Inflammatory macrophage (primary cell): ENCODE data around the gene RPS21.
"Not testable (repeated sequence)": the region's sequence is repeated elsewhere in the genome, so short reads cannot be mapped to it uniquely, and the experiment has no call there.

Experiments used
- DNase-seq, 2 donors: peaks; one replicate each; pipeline ENCODE4 v3.0.0-alpha.2; 2020 to 2022

Gene RPS21

DNA sequence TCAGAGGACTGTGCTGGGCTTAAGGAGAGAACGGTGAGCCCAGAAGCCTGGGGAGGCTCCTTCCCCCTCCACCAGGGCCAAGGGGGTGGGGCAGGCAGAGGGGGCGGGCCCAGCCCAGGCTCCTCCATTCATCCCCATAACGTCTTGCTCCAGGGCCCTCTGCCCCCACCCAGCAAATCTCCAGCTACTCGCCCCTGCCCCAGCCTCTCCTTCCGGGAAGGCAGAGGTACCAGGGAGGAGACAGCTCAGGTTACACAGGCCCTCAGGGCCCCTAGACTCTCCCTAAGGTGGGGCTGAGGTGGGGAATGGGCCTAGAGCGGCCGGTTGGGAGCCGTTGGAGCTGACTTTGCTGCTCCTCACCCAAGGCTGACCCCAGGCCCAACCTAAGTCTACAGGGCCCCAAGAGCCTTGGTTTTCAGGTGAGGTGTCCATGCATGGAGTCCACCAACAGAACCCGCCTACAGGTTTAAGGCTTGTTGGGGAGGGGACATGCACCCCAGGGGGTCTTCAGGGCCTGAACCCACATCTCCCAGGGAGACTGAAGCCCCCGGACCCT lies 21.0 kb upstream of the RPS21 start:
- no peak for DNase-seq

DNA sequence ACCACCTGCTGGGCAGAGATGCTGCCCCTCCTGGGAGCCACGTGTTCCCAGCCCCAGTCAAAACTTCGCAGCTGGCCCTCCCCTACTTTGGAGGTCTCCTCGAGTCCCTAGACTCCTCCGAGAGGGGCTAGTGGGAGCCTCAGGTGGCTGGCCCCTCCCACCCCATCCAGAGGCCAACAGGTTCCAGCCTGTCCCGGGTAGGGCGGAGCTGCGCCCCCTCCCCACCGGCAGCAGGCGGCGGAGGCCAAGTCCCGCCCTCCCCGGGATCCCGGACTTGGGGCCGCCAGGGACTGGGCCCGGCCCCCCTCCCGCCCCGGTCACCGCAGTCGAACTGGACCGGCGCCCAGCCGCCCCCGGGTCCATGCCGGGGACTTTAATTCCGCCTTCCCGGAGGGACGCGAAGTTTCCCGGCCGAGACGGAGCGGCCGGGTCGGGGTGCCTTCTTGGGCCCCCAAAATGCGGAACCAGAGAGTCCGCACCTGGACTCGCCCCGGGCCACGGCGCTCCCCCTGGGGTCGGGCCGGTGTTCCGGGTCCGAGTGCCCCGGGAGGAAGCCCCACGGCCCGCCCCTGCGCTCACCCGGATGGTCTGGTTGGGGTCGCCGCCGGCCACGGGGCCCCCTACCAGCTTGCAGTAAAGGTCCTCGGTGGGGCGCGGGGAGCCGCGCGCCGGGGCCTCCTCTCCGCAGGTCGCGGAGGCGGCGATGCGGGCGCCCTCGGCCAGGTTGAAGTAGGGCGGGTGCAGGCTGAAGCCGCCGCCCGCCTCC lies 20.4 kb upstream of the RPS21 start:
- no peak for DNase-seq

DNA sequence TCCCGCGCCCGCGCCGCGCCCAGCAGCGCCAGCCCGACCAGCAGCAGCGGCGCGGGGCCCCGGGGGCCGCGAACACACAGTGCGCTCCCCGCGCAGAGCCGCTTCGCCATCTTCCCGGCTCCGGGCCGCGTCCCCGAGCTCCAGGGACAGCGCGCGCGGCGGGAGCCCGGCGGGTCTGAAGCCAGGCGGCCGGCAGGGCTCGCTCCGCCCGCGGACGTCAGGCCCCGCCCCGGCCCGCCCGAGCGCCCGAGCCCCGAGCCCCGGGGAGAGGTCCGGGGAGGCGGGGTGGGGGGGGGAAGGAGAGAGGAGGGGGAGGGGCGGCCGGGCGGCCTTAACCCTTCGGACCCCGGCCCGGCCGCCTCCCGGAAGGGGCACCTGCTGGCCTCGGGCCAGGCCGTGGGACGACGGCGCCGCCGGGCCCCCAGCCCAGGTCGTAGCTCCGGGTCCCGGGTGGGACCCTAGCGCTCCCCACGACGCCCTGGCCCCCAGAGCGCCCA lies 19.7 kb upstream of the RPS21 start, which contains the start of gene LAMA5:
Gene LAMA5 (minus strand): TSS at position 177 of the 497 bp plus-strand sequence. CDS start 67 bp downstream, at position 110.
- DNase-seq: peak; percentile 7 to 44

DNA sequence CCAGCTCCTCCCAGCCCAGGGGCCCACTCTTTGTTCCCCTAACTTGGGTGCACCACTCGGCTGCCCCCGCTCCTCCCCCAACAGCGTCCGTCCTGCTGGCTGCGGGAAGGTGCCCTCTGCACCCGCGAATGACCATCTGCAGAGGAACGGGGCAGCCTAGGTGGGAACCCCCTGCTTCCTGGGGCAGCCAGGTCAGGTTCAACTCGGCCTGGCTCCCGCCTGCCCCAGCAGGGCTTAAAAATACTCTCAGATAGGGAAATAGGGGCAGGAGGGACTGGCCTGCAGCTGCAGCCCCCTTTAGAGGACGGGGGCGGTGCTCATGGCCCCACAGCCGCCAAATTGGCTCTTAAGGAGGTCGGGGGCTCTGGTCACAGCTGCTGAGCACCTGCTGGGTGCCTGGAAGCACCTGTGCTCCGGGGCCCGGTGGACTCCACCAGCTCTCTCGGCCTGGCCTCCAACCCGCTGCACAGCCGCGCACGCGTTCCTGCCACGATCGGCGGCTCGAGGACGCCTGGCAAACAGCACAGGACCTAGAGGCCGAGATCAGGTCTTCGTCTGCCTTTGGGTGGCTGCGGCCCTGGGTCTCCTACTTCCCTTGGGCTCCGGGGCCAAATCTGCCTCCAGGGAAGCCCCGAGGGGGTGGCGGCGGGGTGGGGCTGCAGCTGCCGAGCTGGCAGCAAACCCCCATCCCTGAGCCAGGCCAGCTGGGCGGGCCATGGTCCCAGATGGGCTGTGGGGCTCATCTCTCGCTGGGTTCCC lies 19.1 kb upstream of the RPS21 start:
- no peak for DNase-seq

DNA sequence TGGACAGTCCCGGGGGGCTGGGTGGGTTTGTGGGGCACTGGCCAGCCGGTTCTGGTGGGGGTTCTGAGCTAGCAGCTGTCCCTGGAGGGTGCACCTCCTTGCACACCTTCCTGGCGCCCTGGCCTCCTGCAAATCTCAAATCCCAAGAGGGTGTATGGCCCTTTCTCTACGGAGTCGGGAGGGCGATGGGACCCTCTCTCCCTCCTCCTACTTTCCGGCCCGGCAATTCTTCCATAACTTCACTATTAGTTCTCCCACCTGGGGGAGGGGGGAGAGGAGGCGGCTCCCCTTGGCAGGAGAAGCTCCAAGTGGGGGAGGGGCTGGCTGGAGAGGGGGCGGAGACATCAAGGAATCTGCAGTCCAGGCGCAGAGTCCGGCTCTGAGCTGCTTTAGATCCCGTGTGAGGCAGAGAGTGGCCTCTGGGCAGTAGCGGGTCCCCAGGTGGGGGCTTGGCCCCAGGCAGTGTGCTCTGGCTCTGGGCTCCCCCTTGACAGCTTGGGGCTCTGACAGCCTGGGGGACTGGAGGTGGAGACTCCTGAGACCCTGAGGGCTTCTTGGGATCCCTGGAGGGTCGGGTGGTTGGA lies 18.4 kb upstream of the RPS21 start:
- DNase-seq: no peak

DNA sequence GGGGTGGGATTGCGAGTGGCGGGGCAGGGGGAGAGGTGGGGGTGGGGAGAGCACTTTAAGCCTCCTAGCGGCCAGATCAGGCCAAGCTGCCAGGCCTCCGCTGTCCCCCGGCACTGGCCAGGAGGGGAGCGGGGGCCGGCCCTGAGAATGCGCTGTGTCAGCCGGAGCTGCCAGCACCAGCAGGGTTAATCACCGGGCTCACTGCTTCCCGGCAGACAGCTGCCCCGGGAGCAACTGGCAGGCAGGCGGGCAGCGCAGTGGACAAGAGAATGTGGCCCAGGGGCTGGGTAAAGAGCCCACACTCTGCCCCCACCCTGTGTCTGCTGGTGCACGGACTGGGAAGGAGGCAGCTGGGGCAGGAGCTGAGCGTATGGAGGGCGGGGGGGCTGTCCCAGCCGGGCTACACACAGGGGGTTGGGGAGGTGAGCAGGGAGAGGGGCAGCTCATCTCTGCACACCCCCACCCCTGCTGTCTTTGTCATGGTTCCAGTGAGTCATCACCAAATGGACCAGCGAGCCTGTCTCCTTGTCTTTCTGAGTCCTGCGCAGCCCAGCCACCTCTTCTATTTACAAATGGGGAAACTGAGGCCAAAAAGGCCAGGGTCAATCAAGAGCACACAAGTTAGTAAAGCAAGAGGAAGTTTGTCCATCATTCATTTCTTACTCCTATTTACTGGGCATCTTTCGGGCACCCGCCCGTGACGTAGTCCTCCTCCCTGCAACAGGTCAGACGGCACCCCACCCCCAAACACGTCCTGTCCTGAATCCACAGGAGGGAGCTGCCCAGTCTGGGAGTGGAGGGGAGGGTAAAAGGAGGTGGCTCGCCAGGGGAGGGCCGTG lies 17.7 kb upstream of the RPS21 start:
- peak in 1 of 2 donors; percentile 8 for DNase-seq

DNA sequence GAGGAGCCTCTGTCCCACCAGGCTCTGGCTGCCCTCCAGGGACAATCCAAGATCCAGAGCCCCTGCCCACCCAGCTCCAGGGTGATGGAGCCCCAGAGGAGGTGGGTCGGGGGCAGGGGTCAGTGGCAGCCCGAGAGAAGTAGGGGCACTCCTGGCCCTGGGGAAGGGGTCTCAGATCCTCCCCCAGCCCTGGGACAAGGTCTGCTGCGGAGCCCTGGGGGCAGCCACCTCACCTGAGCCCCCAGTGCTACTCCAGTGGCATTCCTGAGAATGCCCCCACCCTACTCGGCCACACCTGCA lies 17.1 kb upstream of the RPS21 start:
- DNase-seq: no peak

DNA sequence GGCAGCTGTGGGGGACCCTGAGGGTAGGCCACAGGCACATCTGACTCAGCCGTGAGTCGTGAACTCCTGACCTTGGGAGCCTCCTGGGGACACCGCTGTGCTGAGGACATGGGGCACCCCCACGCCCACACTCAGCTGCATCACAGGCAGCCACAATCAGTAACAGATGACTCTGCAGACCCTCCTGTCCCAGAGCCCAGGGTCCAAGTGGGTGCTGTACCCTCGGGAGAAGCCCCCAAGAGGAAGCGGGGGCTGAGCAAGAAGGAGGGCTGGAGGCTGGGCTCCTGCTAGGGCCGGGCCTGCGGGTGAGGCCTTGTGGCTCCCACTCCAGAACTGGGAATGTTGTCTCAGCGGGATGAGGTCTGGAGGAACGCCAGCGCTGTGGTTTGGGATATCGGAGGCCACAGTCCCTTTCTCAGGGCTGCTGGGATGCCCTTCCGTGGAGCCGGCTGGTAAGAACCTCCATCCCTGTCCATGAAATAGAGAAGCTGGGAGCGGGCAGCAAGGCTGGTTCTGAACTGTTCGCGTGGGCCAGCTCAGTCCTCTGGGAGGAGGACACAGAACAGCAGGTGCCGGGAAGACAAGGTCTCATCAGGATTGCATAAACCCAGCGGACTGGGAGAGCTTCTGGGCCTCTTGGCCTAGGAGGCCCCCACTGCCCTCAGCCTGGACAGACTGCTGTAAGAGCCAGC lies 16.6 kb upstream of the RPS21 start:
- peak; percentile 13 to 61 for DNase-seq

DNA sequence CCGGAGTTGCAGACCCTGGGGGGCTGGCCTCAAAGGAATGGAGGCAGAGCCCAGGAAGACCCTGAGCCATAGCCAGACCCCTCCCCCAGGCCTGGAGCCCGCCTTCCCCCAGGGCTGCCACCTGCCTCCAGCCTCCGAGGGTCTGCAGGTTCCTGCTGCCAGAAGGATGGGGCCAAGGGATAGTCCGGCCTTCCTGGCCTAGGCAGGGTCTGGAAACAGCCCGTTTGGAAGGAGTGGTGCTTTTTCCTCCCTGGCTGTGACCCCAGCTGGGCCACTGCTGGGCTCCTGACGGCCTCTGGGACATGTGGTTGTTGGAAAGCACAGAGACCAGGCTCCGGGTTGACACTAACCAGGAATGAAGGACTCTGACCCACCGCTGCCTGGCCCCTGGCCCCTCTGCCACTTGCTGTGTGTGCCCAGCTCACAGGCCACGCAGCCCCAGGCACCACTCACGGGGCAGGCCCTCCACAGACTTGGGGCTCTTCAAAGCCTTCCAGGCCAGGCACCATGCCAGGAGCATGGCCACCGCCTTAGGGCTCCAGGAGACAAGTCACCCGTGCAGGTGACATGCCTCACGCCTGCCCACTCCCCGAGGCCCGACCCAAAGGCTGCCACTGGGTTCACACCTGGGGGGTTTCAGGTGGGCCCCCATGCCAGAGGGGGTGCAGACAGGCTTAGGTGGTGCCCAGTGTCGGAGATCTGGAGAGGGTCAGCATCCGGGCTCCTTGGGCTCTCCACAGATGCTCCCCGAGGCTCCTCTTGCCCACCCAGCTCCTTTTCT lies 15.9 kb upstream of the RPS21 start:
- DNase-seq: no peak

DNA sequence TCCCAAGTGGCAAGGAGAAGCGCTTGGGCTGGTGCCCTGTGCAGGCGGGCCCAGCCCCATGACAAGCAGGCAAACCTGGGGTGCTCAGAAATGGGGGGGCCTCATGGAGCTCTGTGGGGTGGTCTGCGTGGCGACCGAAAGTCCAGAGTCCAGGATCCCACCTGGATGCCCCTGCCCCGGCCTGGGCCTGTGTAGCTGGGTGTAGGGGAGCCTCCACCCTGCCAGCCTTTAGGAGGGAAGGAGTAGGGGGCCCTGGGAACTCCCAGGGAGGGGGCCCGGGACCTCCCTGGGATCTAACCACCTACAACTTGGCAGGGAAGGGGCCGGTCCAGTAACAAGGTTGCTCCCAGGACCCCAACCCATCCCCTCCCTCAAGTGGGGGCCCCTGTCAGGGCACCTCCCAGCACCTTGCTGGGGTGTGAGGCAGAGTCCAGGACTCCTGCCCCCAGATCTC lies 15.3 kb upstream of the RPS21 start:
- no peak for DNase-seq

DNA sequence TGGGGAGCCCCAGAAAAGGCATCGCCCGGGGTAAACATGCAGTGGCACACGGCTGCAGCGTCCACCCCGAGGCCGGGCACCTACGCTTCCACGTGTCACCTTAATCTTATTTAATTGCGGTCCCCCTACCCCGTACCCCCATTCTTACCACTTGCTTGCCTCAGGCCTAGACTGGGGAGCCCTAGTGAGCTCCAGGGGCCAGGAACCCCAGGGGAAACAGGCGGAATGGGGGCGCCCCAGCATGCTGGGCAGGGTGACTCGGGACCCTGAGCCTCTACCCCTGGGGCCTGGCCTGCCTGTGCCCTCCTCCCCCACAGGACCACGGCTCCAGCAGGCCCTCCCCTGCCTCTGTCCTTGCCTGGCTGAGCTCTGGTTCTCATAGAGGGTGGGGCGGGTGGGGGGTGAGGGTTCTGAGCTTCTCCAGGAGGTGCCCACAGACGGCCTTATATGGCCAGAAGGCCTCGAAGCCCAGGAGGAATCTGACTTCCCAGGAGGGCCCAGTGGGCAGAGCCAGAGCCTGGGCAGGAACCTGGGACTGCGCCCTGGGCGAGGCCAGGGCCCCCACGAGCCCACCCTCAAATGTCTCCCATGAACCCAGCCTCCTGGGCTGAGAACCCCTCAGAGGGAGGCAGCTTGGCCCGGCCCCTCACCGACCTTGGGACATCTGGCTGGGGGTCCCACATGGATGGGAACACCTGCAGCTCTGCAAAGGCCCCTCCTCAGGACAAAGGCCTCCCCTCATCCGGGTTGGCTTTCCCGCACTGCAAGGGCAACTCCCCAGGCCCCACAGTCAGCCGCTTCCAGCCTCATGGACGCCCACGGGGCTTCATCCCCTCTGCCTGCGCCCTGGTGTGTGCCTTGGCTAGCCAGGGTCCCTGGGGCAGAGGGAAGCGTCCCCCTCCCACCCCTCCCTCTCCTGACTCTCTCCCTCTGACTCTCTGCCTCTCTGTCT lies 14.6 kb upstream of the RPS21 start:
- no peak for DNase-seq

DNA sequence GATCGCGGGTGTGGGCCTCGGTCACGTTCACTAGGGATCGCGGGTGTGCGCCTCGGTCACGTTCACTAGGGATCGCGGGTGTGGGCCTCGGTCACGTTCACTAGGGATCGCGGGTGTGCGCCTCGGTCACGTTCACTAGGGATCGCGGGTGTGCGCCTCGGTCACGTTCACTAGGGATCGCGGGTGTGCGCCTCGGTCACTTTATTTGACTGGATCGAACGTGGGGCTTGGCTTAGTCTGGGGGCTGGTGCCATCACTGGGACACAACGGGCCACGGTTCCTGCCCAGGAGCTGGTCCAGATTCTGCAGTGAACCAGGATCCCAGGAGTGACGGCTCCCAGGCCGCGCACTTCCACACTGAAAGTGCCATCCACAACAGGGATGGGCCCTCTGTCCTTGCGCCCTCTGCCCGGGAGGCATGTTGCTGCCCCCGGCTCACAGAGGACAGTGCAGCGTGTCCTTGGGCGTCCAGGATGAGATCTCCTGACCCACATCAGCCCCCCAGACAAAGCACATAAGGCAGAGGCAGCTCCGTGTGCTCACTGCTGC lies 13.2 kb upstream of the RPS21 start:
- DNase-seq: not testable (repeated sequence)

DNA sequence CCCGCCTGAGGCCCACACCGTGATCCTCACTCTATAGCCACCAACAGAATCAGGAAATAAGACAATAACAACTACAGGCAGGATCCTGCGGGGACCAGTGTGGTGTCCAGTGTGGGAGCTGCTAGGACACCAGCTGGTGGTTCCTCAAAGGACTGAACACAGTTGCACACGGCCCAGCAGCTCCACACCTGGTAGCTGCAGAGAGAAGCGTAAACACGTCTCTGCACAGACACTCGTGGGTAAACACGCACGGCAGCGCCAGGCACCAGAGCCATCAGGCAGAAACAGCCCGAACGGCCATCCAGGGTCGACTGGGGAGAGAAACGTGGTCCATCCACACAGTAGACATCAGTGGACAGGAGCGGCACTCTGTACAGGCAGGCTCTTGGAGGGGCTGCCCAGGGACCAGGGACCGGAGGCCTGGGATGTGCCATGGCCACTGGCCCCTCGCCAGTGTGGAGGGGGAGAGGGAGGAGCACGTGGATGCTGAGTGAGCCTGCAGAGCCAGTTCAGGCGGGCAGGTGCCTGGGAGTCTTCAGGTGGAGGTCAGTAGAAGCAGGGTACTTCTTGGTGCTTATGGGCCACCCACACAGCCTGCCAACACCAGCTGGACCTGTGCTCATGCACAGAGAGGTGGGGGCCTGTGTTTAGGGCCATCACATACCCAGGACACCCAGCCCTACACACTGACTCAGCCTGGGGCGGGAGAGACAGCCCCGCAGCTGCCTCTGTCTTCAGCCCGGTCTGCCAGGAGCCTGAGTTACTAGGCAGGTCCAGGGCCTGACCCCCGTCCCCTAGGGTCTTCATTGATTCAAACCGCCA lies 12.4 kb upstream of the RPS21 start:
- peak in 1 of 2 donors; percentile 18 for DNase-seq

DNA sequence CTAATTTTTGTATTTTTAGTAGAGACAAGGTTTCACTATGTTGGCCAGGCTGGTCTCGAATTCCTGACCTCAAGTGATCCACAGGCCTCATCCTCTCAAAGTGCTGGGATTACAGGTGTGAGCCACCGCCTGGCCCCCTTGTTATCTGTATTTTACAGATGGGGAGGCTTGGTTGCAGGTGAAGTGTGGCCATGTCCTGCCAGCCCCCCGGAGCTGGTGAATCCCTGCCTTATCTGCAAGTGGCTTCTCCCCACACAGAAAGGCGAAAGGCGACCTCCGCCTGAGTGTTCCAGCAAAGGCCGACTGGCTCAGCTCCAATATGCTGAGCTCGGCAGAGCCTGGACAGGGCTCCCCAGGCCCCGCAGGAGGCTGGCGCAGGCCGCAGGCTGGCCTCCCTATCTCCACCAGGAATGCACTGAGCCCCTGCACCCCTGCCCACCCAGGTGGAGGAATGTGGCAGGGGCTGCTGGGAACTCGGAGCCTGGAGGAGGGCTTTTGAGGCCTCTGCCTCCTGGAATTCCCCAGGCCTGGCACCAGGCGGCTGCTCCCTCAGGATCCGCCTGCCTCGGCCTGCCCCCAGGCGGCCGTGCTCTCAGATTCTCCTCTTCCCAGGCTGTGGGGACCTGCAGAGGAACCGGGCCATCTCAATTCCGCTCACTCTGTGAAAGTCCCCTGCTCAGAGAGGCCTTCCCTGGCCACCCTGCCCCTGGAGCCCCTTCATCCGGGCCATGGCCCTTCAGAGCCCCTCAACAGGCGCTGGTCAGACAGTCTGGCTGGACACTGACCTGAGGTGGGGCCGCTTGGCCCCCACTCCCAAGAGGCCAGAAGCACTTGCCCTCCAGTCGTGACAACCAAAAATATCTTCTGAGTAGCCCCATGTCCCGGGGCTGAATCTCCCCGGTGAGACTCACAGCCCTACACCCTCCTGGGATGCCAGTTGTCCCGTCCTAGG lies 10.5 kb upstream of the RPS21 start:
- DNase-seq: no peak

DNA sequence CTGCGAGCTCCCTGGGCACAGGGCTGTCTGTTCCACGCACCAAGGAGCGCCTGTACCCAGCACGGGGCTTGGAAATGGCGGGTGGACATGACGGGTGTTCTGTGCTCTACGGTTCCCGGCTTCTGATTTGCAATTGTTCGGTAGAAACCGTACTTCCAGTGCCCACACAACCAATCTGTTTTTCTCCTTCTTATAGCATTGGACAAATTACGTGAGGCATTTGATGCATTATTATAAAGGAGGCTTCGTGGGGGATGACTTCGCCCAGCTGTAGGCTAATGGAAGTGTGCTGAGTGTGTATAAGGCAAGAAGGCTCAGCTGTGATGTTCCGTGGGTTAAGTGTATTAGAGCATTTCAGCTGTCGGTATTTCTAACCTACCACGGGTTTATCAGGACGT lies 9.8 kb upstream of the RPS21 start:
- no peak for DNase-seq

DNA sequence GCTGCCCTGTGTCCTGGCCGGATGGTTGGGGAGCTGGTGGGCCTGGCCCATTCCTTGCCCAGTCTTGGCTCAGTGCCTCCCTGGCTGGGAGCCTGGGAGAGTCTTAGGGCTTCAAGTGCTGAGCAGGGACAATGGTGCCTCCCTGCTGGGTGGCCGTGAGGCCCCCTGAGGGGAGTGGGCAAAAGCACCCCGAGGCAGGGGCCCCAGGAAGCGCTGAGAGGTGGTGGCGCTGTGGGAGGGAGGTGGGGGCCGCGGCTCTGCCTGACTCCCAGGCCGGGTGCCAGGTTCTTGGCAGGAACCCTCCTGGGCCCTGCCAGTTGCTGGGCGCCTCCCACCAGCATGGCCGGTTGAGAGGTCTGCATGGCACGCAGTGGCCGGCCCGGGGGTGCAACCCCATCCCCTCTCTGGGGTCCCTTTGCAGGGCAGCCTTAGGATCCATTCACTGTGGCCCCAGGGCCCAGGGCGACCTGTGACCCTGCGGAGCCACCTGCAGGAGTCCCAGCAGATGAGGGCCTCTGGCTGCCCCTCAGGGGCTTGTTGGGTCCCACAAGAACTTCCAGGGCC lies 9.2 kb upstream of the RPS21 start:
- no peak for DNase-seq

DNA sequence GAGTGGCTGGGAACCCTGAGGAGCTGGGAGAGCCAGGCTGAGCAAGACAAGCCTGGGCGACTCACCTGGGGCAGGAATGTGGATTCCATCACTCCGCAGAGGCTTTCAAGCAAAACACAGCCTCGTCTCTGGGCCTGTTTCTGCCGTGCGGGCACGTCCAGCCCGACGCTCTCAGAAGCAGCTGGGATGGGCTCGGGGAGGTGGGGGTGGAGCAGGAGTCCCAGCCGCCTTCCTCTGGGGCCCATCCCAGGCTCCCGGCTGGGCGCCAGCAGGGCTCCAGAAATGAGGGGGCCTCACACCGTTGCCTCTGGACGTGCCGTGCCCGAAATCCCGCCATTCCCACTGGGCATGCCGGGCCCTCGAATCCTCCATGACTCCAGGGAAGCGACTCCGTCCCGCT lies 8.7 kb upstream of the RPS21 start:
- DNase-seq: no peak
